GM23338 (cell line): ENCODE results near the gene PLEKHG2.

Source experiments
- EZH2 ChIP-seq: fragments of 200-600 bp; sonication (generic); IDR thresholded peaks from one replicate; pipeline ENCODE4 v1.8.0; 2017; ENCODE audit warnings: antibody characterized with exemption, mild to moderate bottlenecking, low read depth; ENCODE audit not compliant: unreplicated experiment
- TF ChIP-seq, protein P1 (sequence below): IDR thresholded peaks from one replicate; pipeline ENCODE4 v1.6.1; 2018; ENCODE audit warnings: antibody characterized with exemption; ENCODE audit not compliant: unreplicated experiment

DNA sequence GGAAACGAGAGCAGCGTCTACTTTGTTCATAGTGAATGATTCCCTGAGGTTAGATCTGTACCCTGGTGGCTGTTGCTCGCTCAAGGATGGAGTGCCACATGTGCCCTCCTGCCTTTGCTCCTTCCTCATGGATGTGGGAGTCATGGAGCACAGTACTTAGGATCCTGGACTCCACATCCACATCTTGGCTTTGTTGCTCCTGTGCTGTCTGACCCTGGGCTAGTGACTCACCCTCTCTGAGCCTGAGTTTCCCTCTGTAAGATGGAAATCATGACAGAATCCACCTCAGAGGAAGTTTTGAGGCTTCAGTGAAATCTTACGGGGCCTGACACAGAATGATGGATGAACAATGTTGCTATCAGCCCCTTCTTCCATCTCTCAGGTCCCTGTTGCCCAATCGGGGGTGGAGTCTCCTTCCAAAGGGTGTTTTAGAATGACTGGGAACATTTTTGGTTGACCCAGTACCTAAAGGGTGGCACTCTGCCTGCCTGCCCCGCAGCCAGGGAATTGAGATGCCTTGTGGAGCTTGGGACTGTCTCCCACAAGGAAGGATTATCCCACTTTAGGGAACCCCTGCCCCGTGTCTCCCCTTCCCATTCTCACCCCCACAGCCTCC lies 58.4 kb downstream of the PLEKHG2 start:
- TF ChIP-seq, protein P1, sequence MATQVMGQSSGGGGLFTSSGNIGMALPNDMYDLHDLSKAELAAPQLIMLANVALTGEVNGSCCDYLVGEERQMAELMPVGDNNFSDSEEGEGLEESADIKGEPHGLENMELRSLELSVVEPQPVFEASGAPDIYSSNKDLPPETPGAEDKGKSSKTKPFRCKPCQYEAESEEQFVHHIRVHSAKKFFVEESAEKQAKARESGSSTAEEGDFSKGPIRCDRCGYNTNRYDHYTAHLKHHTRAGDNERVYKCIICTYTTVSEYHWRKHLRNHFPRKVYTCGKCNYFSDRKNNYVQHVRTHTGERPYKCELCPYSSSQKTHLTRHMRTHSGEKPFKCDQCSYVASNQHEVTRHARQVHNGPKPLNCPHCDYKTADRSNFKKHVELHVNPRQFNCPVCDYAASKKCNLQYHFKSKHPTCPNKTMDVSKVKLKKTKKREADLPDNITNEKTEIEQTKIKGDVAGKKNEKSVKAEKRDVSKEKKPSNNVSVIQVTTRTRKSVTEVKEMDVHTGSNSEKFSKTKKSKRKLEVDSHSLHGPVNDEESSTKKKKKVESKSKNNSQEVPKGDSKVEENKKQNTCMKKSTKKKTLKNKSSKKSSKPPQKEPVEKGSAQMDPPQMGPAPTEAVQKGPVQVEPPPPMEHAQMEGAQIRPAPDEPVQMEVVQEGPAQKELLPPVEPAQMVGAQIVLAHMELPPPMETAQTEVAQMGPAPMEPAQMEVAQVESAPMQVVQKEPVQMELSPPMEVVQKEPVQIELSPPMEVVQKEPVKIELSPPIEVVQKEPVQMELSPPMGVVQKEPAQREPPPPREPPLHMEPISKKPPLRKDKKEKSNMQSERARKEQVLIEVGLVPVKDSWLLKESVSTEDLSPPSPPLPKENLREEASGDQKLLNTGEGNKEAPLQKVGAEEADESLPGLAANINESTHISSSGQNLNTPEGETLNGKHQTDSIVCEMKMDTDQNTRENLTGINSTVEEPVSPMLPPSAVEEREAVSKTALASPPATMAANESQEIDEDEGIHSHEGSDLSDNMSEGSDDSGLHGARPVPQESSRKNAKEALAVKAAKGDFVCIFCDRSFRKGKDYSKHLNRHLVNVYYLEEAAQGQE: no peak
- no peak for TF ChIP-seq EZH2
